Hematopoietic multipotent progenitor cell treated with erythropoietin and hydrocortisone succinate and interleukin-3 and kit ligand, for 8 days (in vitro differentiated cells): ENCODE data around the gene CIB4.

Source experiments
- DNase-seq: peaks from one replicate; pipeline ENCODE4 v3.0.0-alpha.2; 2015

Gene CIB4

GRCh38 chr2:26540306-26540705, 100.9 kb downstream of the CIB4 start:
- DNase-seq, result no peak

- no peak for DNase-seq
Measured at GRCh38 chr2:26537826-26538475, 103.2 kb downstream of the CIB4 start.

- DNase-seq, result no peak
Measured at GRCh38 chr2:26537069-26537825, 103.9 kb downstream of the CIB4 start.

- no peak for DNase-seq
Measured at GRCh38 chr2:26536371-26537068, 104.6 kb downstream of the CIB4 start.

- no peak for DNase-seq
Measured at GRCh38 chr2:26535663-26536275, 105.4 kb downstream of the CIB4 start.

GRCh38 chr2:26534865-26535662, 106.1 kb downstream of the CIB4 start:
- DNase-seq, result no peak

- no peak for DNase-seq
Measured at GRCh38 chr2:26534098-26534864, 106.9 kb downstream of the CIB4 start.

- DNase-seq, result no peak
Measured at GRCh38 chr2:26533661-26534060, 107.5 kb downstream of the CIB4 start.

GRCh38 chr2:26532301-26533250, 108.6 kb downstream of the CIB4 start:
- no peak for DNase-seq
